NCI-H510A treated with DMSO at 0.1 percent for 48 hours (cell line): ENCODE measurements around the gene MCF2L.

Source experiments
- DNase-seq: peaks from one replicate; lab custom pipeline; 2025; lab: John Stamatoyannopoulos, UW

The MCF2L gene

DNA sequence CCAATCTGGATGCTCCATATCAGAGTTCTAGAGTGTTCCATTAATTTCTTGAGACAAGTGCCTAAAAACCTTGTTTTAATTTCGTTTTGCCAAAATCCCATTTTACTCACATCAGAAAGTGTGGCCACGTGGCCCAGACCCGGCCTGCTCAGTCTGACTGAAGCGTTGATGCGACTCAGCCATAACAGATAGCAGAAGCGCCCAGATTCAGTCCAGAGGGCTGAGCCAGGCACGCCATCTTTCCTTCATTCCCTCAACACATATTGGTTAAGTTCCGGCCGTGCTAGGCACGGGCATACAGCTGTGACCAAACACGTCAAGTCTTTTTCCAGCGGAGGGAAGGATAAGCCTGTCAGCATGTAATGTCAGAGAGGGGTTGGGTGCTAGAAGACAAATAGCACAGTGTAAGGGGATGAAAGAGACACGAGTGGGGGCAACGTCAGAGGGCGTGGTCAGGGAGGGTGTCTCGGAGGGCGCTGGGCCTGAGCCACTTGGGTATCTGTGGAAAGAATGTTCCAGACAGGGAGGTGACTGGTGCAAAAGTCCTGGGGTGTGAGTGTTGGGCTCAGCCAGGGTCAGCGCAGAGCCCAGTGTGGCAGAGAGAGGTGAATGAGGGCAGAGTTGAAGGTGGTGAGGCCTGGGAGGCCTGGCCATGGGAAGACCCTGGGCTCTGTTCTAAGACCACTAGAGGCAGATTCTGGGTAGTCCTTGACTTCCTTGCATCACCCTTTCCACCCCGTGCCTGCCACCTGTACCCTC, 156.7 kb downstream of the MCF2L start:
- no peak for DNase-seq

- DNase-seq: no peak
Observed at GRCh38 chr13:113126265-113127150, 157.5 kb downstream of the MCF2L start.

- DNase-seq: no peak
Observed at GRCh38 chr13:113129480-113129879, 160.5 kb downstream of the MCF2L start.

DNA sequence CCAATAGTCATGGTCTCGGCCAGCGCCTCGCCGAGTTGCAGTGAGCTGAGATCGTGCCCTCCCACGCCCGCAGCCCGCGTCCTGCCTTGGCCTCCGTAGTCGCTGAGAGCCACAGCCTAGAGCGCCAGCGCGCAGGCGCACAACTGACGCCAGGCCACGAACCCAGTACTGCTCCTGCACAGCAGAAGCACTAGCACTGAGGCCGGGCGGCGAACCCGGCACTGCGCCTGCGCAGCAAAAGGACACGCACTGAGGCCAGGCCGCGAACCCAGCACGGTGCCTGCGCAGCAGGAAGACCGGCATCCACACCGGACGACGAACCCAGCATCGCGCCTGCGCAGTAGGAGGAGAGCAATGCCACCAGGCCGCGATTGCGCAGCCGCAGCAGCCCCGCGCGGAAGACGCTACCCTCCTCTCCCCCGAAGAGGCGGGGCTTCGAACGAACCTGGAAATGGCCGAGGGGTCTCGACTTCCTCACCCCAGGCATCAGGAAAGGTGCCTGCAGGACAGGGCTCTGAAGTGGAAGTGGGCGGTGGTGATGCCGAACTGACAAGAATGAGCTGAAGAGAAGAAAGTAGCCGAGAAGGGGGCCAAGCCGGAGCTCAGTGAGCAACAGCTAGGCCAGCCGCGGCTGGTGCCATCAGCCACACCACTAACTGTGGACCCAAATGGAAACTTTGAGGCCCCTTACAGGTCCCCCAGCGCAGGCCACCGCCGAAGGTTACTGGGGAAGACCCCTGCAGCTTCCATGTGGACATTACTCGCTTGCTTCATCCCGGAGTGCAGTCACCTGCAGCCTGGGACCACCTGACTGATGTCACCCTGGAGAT, 161.1 kb downstream of the MCF2L start:
- DNase-seq: no peak

DNA sequence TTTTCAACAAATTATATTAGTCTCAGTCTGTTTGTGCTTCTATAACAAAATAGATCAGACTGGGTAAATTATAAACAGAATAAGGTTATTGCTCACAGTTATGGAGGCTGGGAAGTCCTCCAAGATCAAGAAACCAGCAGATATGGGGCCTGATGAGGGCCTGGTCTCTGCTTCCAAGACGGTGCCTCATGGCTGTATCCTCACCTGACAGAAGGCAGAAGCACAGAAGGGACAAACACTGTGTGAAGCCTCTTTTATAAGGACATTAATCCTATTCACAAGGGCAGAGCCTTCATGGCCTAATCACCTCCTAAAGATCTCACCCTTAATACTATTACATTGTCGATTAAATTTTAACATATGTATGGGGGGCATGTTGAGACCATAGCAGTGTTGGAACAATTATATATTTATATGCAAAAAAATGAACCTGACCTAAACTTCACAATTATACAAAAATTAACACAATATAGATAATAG, 166.3 kb downstream of the MCF2L start:
- DNase-seq: no peak

GRCh38 chr13:113137691-113138298, 168.8 kb downstream of the MCF2L start:
- DNase-seq: no peak

DNA sequence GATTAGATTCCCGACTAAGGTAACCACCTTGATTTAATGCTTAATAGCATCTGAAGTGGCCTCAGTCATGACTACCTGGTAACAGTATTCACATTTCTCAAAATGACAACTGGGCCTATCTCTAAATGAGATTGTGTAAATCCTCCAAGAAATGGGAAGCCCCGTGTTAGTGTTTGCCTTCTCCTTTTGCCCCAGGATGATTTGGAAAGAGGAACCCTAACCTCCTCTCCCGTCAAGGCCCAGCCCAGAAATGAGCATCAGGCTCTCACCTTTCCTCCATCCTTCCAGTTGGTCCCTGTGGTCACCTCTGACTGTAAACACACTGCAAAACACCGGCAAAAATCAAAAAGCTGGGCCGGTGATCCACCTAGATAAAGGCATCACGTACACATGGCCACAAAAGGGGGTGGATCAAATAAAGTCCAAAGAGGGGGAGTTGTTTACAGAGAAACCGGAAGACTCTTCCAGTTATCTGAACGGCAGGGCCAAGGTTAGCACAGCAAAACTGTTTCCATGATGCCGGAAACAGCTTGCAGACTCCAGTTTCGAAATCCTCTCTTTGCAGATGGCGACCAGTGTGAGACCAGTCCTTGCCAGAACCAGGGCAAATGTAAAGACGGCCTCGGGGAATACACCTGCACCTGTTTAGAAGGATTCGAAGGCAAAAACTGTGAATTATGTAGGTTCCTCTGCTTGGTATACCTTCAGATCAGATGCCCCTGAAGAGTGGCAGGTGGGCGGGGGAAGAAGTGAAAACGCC, 170.0 kb downstream of the MCF2L start:
- no peak for DNase-seq

- no peak for DNase-seq
Observed at GRCh38 chr13:113139577-113139976, 170.6 kb downstream of the MCF2L start.

DNA sequence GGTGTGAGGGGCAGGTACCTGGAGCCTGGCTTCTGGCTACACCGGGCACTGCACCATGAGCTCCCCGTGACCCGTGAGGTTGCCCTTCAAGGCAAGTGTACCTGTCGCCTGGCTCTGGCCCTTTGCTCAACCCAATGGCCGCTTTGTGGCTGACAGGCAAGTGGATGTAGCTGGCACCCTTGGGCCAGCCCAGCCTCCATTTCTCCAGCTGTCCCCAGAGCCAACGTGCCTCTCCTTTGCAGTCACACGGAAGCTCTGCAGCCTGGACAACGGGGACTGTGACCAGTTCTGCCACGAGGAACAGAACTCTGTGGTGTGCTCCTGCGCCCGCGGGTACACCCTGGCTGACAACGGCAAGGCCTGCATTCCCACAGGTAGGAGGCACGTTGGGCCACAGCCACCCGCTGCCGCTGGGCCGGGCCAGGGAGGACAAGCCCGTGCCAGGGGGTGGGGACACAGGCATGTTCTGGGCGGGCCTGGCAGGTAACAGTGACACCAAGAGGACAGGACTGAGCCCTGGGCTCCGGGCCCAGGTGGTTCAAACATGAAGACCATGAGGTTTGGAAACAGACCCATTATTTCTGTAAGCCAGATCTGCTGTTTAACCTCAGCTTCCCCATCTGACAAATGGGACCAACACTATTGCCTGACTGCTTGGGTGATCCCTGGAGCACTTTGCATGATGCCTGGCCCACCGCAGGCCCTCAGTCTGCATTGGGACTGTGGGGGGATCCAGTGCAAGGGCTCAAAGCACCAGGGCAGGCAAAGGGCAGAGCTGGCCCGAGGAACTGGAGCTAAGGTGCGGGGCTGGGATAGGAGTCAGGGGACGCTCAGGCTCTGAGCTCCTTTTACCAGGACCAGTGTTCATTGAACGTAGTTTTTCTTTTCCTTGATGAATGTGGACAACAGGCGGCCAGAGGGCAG, 171.9 kb downstream of the MCF2L start:
- no peak for DNase-seq

DNA sequence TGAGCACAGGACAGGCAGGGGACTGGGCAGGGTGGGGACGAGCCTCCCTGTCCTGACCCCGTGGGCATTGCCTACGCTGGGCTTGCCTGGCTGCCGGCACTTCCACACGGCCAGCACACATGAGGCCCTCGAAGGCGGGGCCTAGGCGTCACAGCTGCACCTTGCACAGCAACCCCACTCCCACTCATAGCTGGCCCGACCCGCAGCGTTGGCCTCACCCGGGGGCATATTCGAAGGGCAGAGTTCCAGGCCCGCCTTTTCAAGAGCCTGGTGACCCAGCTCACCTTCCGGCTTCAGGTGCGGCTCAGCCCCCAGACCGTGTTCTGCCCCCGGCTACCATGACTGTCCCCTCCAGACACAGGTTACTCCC, 172.6 kb downstream of the MCF2L start:
- no peak for DNase-seq

- no peak for DNase-seq
Observed at GRCh38 chr13:113142876-113143275, 173.9 kb downstream of the MCF2L start.

- DNase-seq: no peak
Observed at GRCh38 chr13:113143466-113144254, 174.6 kb downstream of the MCF2L start.

- no peak for DNase-seq
Observed at GRCh38 chr13:113144255-113144629, 175.2 kb downstream of the MCF2L start.

- DNase-seq: no peak
Observed at GRCh38 chr13:113145496-113145895, 176.5 kb downstream of the MCF2L start.

- DNase-seq: no peak
Observed at GRCh38 chr13:113145911-113146598, 177.0 kb downstream of the MCF2L start.

- no peak for DNase-seq
Observed at GRCh38 chr13:113146750-113147149, 177.7 kb downstream of the MCF2L start.

GRCh38 chr13:113147206-113147605, 178.2 kb downstream of the MCF2L start:
- DNase-seq: no peak

DNA sequence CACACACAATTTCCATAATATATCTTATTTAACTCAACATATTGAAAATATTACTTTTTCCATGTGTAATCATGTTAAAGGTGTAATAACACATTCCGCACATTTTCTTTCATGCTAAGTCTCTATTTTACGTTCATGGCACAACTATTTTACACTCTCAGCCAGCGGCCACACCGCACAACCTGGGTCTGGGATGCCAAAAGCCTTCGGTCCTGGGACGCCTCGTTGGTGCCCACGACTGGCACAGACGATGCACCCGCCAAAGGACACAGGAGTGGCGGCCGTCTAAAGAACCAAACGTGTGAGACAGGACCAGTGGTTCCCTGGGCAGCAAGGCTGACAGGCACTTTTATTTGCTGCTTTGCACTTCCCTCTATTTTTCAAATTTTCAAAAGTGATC, 179.4 kb downstream of the MCF2L start:
- no peak for DNase-seq
